ENCODE results near the gene SEMA3F.

DNA sequence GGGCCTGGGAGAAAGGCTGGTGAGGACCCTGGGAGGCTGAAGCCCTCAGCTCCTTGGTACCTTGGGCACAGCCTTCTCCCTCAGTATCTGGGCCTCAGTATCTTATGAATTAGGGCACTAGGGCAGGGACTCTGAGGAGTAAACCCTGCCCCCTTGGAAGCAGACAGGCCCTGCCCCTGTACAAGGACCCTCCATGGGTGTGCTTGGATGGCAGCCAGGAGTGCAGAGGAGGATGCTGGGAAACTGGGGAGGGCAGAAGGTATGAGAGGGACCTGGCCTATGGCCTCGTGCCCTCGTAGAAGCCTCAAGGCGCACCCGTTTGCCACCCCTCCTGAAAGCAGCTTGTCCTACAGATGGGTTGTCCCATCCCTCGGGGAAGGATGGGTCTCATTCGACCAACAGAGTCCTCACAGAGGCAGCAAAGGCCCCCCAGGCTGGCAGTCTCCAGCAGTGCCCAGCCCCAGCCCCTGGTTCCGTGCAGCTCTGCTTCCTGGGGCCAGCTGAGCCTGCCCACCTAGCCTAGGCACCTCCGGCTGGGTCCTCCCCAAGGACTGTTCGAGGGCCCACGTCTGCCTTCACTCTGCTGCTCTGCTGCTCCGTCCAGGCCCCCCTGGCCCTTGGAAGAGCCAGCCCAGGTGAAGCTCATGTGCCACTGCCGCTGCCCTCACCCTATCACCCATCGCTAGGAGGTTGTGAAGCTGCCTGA, 15.3 kb upstream of the SEMA3F start:
- TF ChIP-seq CTCF (IDR thresholded peaks at IDR 0.05; ENCODE audit: poor library complexity) (no peak), EZH2 (IDR thresholded peaks at IDR 0.05; ENCODE audit: borderline replicate concordance) (no peak), EZH2phosphoT487 (IDR thresholded peaks at IDR 0.05; ENCODE audit: low read depth, severe bottlenecking, unreplicated experiment) (no peak)
